K562 (cell line): Measurements from ENCODE around the gene GLI3. TPM values are rescaled to one million over a fixed set of nuclear protein-coding genes. Genes with fewer than 3 reads are reported as not detected.

Source experiments
- ATAC-seq: fragments of 200-7000 bp; cut with Tn5 transposase; 3 replicates; pipeline ENCODE4 v1.9.1; 2020; ENCODE audit warnings: moderate library complexity
- BruUV-seq: library from RNA; stranded (reverse); fragments of 400-500 nt; replicated peaks from 2 replicates; lab custom pipeline; 2021; lab: Mats Ljungman, UMichigan
- CTCF ChIA-PET: fragments of 300-600 bp; formaldehyde crosslinking; extraction: SDS; loops from one replicate; lab custom pipeline; 2021; ENCODE audit warnings: low intra/inter-chr PET ratio; lab: Yijun Ruan, JAX
- POLR2A ChIA-PET: fragments of 300-600, 350-650 bp; sonication (Branson Sonifier 250); formaldehyde crosslinking; extraction: SDS; loops from one replicate; lab custom pipeline; 2021; ENCODE audit warnings: antibody characterized with exemption, inconsistent platforms; lab: Yijun Ruan, JAX
- DNase-seq, 4 experiments: peaks; one replicate each; pipeline versions ENCODE4 v3.0.0 to v3.0.0-alpha.2; 2011 to 2018; ENCODE audit warnings: low spot score in 3 of 4, mixed read lengths in 3 of 4; ENCODE audit errors: extremely low read depth in 1 of 4
- FAIRE-seq: peaks from 2 replicates; lab custom pipeline; 2011; peaks lifted over from hg19 to GRCh38; lab: Jason Lieb, UNC
- H2AFZ ChIP-seq: 2 replicates; pipeline ENCODE4 v1.6.0; 2011; ENCODE audit warnings: low read depth, low read length, control low read depth, inconsistent platforms
- H3K27ac ChIP-seq: fragments of 200-600 bp; 3 replicates; pipeline ENCODE4 v1.8.0; 2011; ENCODE audit warnings: low read depth, mild to moderate bottlenecking, control low read depth, inconsistent platforms, low read length, moderate library complexity, mixed read lengths; ENCODE audit errors: extremely low read depth
- H3K27me3 ChIP-seq, 2 experiments: fragments of 300-600 bp in 1 of 2; 2 replicates in 1 of 2; 3 replicates in 1 of 2; pipeline versions ENCODE4 v1.6.0 to v1.8.0; 2011; ENCODE audit warnings: inconsistent platforms in 2 of 2, low read length in 2 of 2, mild to moderate bottlenecking in 1 of 2, mixed read lengths in 1 of 2, moderate library complexity in 1 of 2; ENCODE audit not compliant: control insufficient read depth in 2 of 2, insufficient read depth in 2 of 2
- H3K36me3 ChIP-seq: fragments of 300-600 bp; 3 replicates; pipeline ENCODE4 v1.8.0; 2011; ENCODE audit warnings: mild to moderate bottlenecking, low read length, inconsistent platforms; ENCODE audit not compliant: control insufficient read depth, insufficient read depth
- H3K4me1 ChIP-seq, 2 experiments: fragments of 200-600 bp in 1 of 2; replicated peaks in 1 of 2; 2 replicates in 1 of 2; 3 replicates in 1 of 2; pipeline versions ENCODE4 v1.5.1 to v1.8.0; 2011; ENCODE audit warnings: inconsistent platforms in 2 of 2, low read length in 2 of 2, mild to moderate bottlenecking in 1 of 2, mixed read lengths in 1 of 2, moderate library complexity in 1 of 2; ENCODE audit not compliant: control insufficient read depth in 2 of 2, insufficient read depth in 2 of 2
- H3K4me2 ChIP-seq: 2 replicates; pipeline ENCODE4 v1.6.1; 2011; ENCODE audit warnings: low read length, control low read depth, inconsistent platforms, mixed read lengths; ENCODE audit not compliant: insufficient read depth
- H3K4me3 ChIP-seq: fragments of 200-600 bp; sonication (generic), shearing (Covaris generic); 2 replicates; pipeline ENCODE4 v1.5.1; 2016; ENCODE audit warnings: control low read depth, inconsistent platforms
- H3K79me2 ChIP-seq: fragments of 200-600 bp; 3 replicates; pipeline ENCODE4 v1.8.0; 2011; ENCODE audit warnings: low read length, inconsistent platforms; ENCODE audit not compliant: control insufficient read depth, insufficient read depth
- H3K9ac ChIP-seq, 2 experiments: 2 replicates each; pipeline versions ENCODE4 v1.6.0 to v1.6.1; 2011; ENCODE audit warnings: low read depth in 2 of 2, low read length in 2 of 2, control low read depth in 1 of 2, inconsistent platforms in 1 of 2, mild to moderate bottlenecking in 1 of 2, mixed read lengths in 1 of 2; ENCODE audit not compliant: insufficient read depth in 1 of 2
- H3K9me1 ChIP-seq: one replicate; pipeline ENCODE4 v1.6.0; 2011; ENCODE audit warnings: inconsistent platforms, mild to moderate bottlenecking, low read length, moderate library complexity; ENCODE audit not compliant: control insufficient read depth, insufficient read depth
- H3K9me3 ChIP-seq: replicated peaks from 2 replicates; pipeline ENCODE4 v1.5.1; 2011; ENCODE audit warnings: low read depth, low read length, inconsistent platforms; ENCODE audit not compliant: control insufficient read depth, insufficient read depth
- H4K20me1 ChIP-seq: replicated peaks from 2 replicates; pipeline ENCODE4 v1.6.1; 2011; ENCODE audit warnings: low read length, inconsistent platforms, mixed read lengths; ENCODE audit not compliant: control insufficient read depth, insufficient read depth
- CBX8 ChIP-seq: fragments of 200-600 bp; sonication (generic); IDR thresholded peaks from 2 replicates; pipeline ENCODE4 v1.6.1; 2012; ENCODE audit warnings: borderline replicate concordance, mixed run types, low read depth, mild to moderate bottlenecking, moderate library complexity, mixed read lengths, low read length, control low read depth, inconsistent platforms; ENCODE audit not compliant: poor library complexity, severe bottlenecking; ENCODE audit errors: extremely low read depth
- CHAMP1 ChIP-seq: fragments of 450-650 bp; IDR thresholded peaks from 2 replicates; pipeline ENCODE4 v1.6.1; 2016; ENCODE audit warnings: mild to moderate bottlenecking
- CHCHD3 ChIP-seq: fragments of 250-450 bp; sonication (Bioruptor Pico); IDR thresholded peaks from 2 replicates; pipeline ENCODE4 v2.1.2; 2022; ENCODE audit warnings: mild to moderate bottlenecking
- DPF2 ChIP-seq: fragments of 450-650 bp; IDR thresholded peaks from 2 replicates; pipeline ENCODE4 v1.6.1; 2016
- E2F6 ChIP-seq, 2 experiments: IDR thresholded peaks; 2 replicates each; pipeline ENCODE4 v1.6.1; 2011; ENCODE audit warnings: borderline replicate concordance in 1 of 2, control low read depth in 1 of 2, low read depth in 1 of 2, low read length in 1 of 2, mild to moderate bottlenecking in 1 of 2, mixed read lengths in 1 of 2, moderate library complexity in 1 of 2; ENCODE audit not compliant: insufficient read depth in 1 of 2, insufficient read length in 1 of 2, poor library complexity in 1 of 2, severe bottlenecking in 1 of 2; ENCODE audit errors: extremely low read depth in 1 of 2
- FOXP1 ChIP-seq: sonication (generic); formaldehyde crosslinking; IDR thresholded peaks from 2 replicates; pipeline ENCODE4 v1.8.0; 2022; ENCODE audit warnings: mild to moderate bottlenecking, missing genetic modification reagents
- GTF2F1 ChIP-seq: IDR thresholded peaks from 2 replicates; pipeline ENCODE4 v1.6.1; 2011; ENCODE audit warnings: low read depth, low read length, improper control_type of control experiment
- PHF21A ChIP-seq: fragments of 450-650 bp; IDR thresholded peaks from 2 replicates; pipeline ENCODE4 v1.6.1; 2017; ENCODE audit warnings: low read depth, borderline replicate concordance
- PTRF ChIP-seq: fragments of 450-650 bp; IDR thresholded peaks from 2 replicates; pipeline ENCODE4 v1.6.1; 2016; ENCODE audit warnings: mild to moderate bottlenecking, missing genetic modification characterization, missing compliant biosample characterization
- SIN3B ChIP-seq: fragments of 450-650 bp; IDR thresholded peaks from 2 replicates; pipeline ENCODE4 v1.6.1; 2017; ENCODE audit warnings: low read depth, mild to moderate bottlenecking, moderate library complexity
- SRF ChIP-seq, 2 experiments: fragments of 250-450, 450-650 bp in 1 of 2; sonication (Bioruptor Pico) in 1 of 2; sonication (generic) in 1 of 2; formaldehyde crosslinking; IDR thresholded peaks; 2 replicates each; pipeline versions ENCODE4 v1.5.0 to v1.5.1; 2020 to 2022; ENCODE audit warnings: mild to moderate bottlenecking in 1 of 2, missing genetic modification reagents in 1 of 2
- TEAD1 ChIP-seq, 2 experiments: fragments of 450-650 bp in 1 of 2; sonication (generic) in 1 of 2; formaldehyde crosslinking; IDR thresholded peaks; 2 replicates each; pipeline versions ENCODE4 v1.4.0 to v1.8.0; 2020 to 2022; ENCODE audit warnings: mild to moderate bottlenecking in 2 of 2, missing genetic modification reagents in 1 of 2
- ZNF165 ChIP-seq: fragments of 250-450 bp; sonication (Bioruptor Pico); IDR thresholded peaks from 2 replicates; pipeline ENCODE4 v1.4.0; 2020; ENCODE audit warnings: borderline replicate concordance
- WGBS: fragments of 100-300 bp; shearing (Covaris generic); methylation state at CpG from one replicate; pipeline ENCODE4 v1.1.6; 2016; ENCODE audit warnings: low coverage, mixed read lengths; ENCODE audit not compliant: insufficient coverage; ENCODE audit errors: missing lambda C conversion rate; 5-methylcytosine and 5-hydroxymethylcytosine counted together
- in situ Hi-C: fragments of 300-500 bp; cut with MboI; formaldehyde crosslinking; loops from 4 replicates; pipeline ENCODE4 v1.15.0; 2018; ENCODE audit warnings: inconsistent platforms, mixed read lengths
- intact Hi-C: fragments of 100-400 bp; cut with micrococcal nuclease; formaldehyde crosslinking; loops from 2 replicates; pipeline ENCODE4 v1.14.2; 2022
- polyA plus RNA-seq, 8 experiments: library from polyadenylated mRNA; depleted of rRNA in 4 of 8; stranded (reverse) in 5 of 8; unstranded in 3 of 8; fragments of >200 nt; fragmentation: Nextera tagmentation in 2 of 8; fragmentation: Illumina TruSeq in 1 of 8; extraction: Ambion mirVana in 2 of 8; extraction: Trizol in 1 of 8; gene quantifications; 2 replicates each; pipeline versions ENCODE4 v1.2.1 to v1.2.3, GENCODE V29; 2011 to 2014; ENCODE audit warnings: inconsistent platforms in 1 of 8, missing spikeins in 1 of 8
- total RNA-seq, 7 experiments: library from RNA; depleted of rRNA in 6 of 7; stranded (reverse); fragments of >200 nt in 6 of 7; fragmentation: Illumina TruSeq in 2 of 7; extraction: Trizol in 2 of 7; gene quantifications; 2 replicates each; pipeline versions ENCODE4 v1.2.1 to v1.2.3, GENCODE V29; 2011 to 2021; ENCODE audit warnings: low replicate concordance in 1 of 7

The GLI3 gene
- total and polyA plus RNA-seq, 9 of the 15 experiments (the other 6 are each of a cell fraction or from before 2014, with no cell fraction given): 0.01 to 0.18 (median 0.07) TPM; not detected in 6

GRCh38 chr7:42197451-42197850 is 39.6 kb downstream of the GLI3 start:
- H3K27ac ChIP-seq: no peak overlapping the region
- intact Hi-C loops: no loop called here
- H2AFZ ChIP-seq: no peak overlapping the region
- 0% methylated on average over 12 of the region's 12 CpGs for WGBS
- H3K9me3 ChIP-seq: no peaks in the 10 kb centered on the region
- no TSS peak for BruUV-seq
- no peaks in the 10 kb centered on the region for H4K20me1 ChIP-seq
- no peaks in the 10 kb centered on the region for H3K36me3 ChIP-seq
- FAIRE-seq: no peak
- H3K9ac ChIP-seq: no peak overlapping the region
- H3K4me3 ChIP-seq: no peak overlapping the region
- H3K27me3 ChIP-seq: peaks cover 3 to 9% of the 10 kb centered on the region in 2 experiments; a peak in 2 of 5 replicates
- in situ Hi-C loops: no loop called here
- no peak for ATAC-seq
- no peaks in the 10 kb centered on the region for H3K79me2 ChIP-seq
- ChIA-PET CTCF (no interaction called here), POLR2A (no interaction called here)
- no peaks in the 10 kb centered on the region for H3K9me1 ChIP-seq
- TF ChIP-seq CHAMP1: no peak
- no peak for TF ChIP-seq SIN3B
- TF ChIP-seq PHF21A: no peak
- H3K4me2 ChIP-seq: no peak overlapping the region
- H3K4me1 ChIP-seq: no peaks in the 10 kb centered on the region
- no peak for DNase-seq

- H3K9ac ChIP-seq: no peak overlapping the region
- peaks cover 3 to 9% of the 10 kb centered on the region in 2 experiments; a peak in 2 of 5 replicates for H3K27me3 ChIP-seq
- WGBS: 0% methylated on average over 4 of the region's 4 CpGs
- H3K79me2 ChIP-seq: no peaks in the 10 kb centered on the region
- ChIA-PET POLR2A (no interaction called here), CTCF (no interaction called here)
- no peaks in the 10 kb centered on the region for H3K4me1 ChIP-seq
- no peak overlapping the region for H3K4me3 ChIP-seq
- H3K36me3 ChIP-seq: no peaks in the 10 kb centered on the region
- BruUV-seq: no TSS peak
- no peaks in the 10 kb centered on the region for H3K9me3 ChIP-seq
- intact Hi-C loops (no loop called here), in situ Hi-C loops (no loop called here)
- H3K4me2 ChIP-seq: no peak overlapping the region
- FAIRE-seq: no peak
- no peaks in the 10 kb centered on the region; the same call in 1 of the 2 replicates for H4K20me1 ChIP-seq
- H3K27ac ChIP-seq: no peak overlapping the region
- no peak overlapping the region for H2AFZ ChIP-seq
- no peaks in the 10 kb centered on the region for H3K9me1 ChIP-seq
- no peak for ATAC-seq
- DNase-seq: no peak
- no peak for TF ChIP-seq GTF2F1
- TF ChIP-seq CHCHD3 (CRISPR knock-in tag): no peak
- no peak for TF ChIP-seq ZNF165 (CRISPR knock-in tag)
- TF ChIP-seq PTRF (tag): no peak
- TF ChIP-seq SRF (CRISPR knock-in tag; IDR thresholded peaks at IDR 0.05): no peak
- no peak for TF ChIP-seq DPF2
- no peak for TF ChIP-seq CBX8
- TF ChIP-seq E2F6 (IDR thresholded peaks at IDR 0.05; ENCODE audit: borderline replicate concordance in 1 of 2, extremely low read depth in 1 of 2, insufficient read depth in 1 of 2, insufficient read length in 1 of 2, low read depth in 1 of 2, low read length in 1 of 2, poor library complexity in 1 of 2, severe bottlenecking in 1 of 2): no peak
- no peak for TF ChIP-seq TEAD1 (CRISPR knock-in tag; IDR thresholded peaks at IDR 0.05)
- TF ChIP-seq FOXP1 (CRISPR knock-in tag): no peak
Measured at GRCh38 chr7:42194238-42194637, 42.8 kb downstream of the GLI3 start.
